NCI-H446 treated with DMSO at 0.1 percent for 48 hours (cell line): Measurements from ENCODE around the gene SCTR.

Experiments used
- DNase-seq: peaks from one replicate; lab custom pipeline; 2025; lab: John Stamatoyannopoulos, UW

SCTR gene

GRCh38 chr2:119523383-119523951, 816 bp downstream of the SCTR start:
- DNase-seq, result no peak

- DNase-seq, result no peak
Measured at GRCh38 chr2:119522671-119523070, 1.6 kb downstream of the SCTR start.

GRCh38 chr2:119521433-119522050, 2.7 kb downstream of the SCTR start:
- DNase-seq, result no peak

- DNase-seq, result no peak
Measured at GRCh38 chr2:119520696-119521432, 3.4 kb downstream of the SCTR start.

GRCh38 chr2:119519057-119519408, 5.2 kb downstream of the SCTR start:
- DNase-seq, result no peak

GRCh38 chr2:119518401-119519056, 5.8 kb downstream of the SCTR start:
- DNase-seq, result no peak

- no peak for DNase-seq
Measured at GRCh38 chr2:119517433-119517832, 6.8 kb downstream of the SCTR start.

- no peak for DNase-seq
Measured at GRCh38 chr2:119516121-119516520, 8.2 kb downstream of the SCTR start.

GRCh38 chr2:119513832-119514231, 10.5 kb downstream of the SCTR start:
- no peak for DNase-seq

- no peak for DNase-seq
Measured at GRCh38 chr2:119512946-119513345, 11.3 kb downstream of the SCTR start.

- DNase-seq, result no peak
Measured at GRCh38 chr2:119511989-119512388, 12.3 kb downstream of the SCTR start.

- no peak for DNase-seq
Measured at GRCh38 chr2:119508756-119509155, 15.5 kb downstream of the SCTR start.

- no peak for DNase-seq
Measured at GRCh38 chr2:119496682-119497081, 27.6 kb downstream of the SCTR start.

GRCh38 chr2:119495948-119496347, 28.3 kb downstream of the SCTR start:
- DNase-seq, result no peak

GRCh38 chr2:119494163-119494790, 30.0 kb downstream of the SCTR start:
- DNase-seq, result no peak

- DNase-seq, result no peak
Measured at GRCh38 chr2:119491776-119492525, 32.3 kb downstream of the SCTR start.

- DNase-seq, result no peak
Measured at GRCh38 chr2:119490653-119491195, 33.6 kb downstream of the SCTR start.

GRCh38 chr2:119490106-119490505, 34.2 kb downstream of the SCTR start:
- no peak for DNase-seq

- DNase-seq, result no peak
Measured at GRCh38 chr2:119489232-119489952, 34.9 kb downstream of the SCTR start.

- DNase-seq, result no peak
Measured at GRCh38 chr2:119488245-119489214, 35.8 kb downstream of the SCTR start.
